ENCODE data around the gene RSL24D1.

DNA sequence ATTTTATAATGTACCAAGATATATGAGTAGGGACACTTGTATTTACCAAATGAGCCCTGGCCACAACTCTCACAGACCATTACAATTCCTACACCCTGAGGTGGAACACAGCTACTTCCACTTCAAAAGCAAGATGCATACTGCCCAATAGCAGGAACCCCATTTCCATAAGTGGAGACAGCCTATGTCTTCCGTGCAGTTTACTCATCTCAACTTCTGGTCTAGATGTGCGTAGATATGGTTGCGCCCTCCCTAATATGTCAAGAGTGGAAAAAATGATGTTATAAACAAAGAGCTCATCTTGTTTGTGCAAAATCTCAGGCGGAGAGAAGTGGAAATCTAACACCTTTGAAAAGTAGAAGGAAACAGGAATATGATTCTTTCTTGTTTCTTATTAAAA, 48.3 kb upstream of the RSL24D1 start:
- TF ChIP-seq, protein P1, sequence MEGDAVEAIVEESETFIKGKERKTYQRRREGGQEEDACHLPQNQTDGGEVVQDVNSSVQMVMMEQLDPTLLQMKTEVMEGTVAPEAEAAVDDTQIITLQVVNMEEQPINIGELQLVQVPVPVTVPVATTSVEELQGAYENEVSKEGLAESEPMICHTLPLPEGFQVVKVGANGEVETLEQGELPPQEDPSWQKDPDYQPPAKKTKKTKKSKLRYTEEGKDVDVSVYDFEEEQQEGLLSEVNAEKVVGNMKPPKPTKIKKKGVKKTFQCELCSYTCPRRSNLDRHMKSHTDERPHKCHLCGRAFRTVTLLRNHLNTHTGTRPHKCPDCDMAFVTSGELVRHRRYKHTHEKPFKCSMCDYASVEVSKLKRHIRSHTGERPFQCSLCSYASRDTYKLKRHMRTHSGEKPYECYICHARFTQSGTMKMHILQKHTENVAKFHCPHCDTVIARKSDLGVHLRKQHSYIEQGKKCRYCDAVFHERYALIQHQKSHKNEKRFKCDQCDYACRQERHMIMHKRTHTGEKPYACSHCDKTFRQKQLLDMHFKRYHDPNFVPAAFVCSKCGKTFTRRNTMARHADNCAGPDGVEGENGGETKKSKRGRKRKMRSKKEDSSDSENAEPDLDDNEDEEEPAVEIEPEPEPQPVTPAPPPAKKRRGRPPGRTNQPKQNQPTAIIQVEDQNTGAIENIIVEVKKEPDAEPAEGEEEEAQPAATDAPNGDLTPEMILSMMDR (conservative IDR thresholded peaks at IDR 0.05), result no peak
- no peak for TF ChIP-seq EZH2 (IDR thresholded peaks at IDR 0.05; ENCODE audit: low read depth)
